K562 (cell line): Measurements from ENCODE around the gene ITGA11.

ENCODE experiments used
- CHCHD3 ChIP-seq: fragments of 250-450 bp; sonication (Bioruptor Pico); IDR thresholded peaks from 2 replicates; pipeline ENCODE4 v2.1.2; 2022; ENCODE audit warnings: mild to moderate bottlenecking
- FOXJ3 ChIP-seq: sonication (generic); formaldehyde crosslinking; IDR thresholded peaks from 2 replicates; pipeline ENCODE4 v1.4.0; 2020; ENCODE audit warnings: mild to moderate bottlenecking, missing genetic modification reagents
- POLR2A ChIP-seq: fragments of 450-650 bp; conservative IDR thresholded peaks from 2 replicates; pipeline ENCODE4 v1.6.1; 2016
- SPI1 ChIP-seq: IDR thresholded peaks from 2 replicates; pipeline ENCODE4 v1.6.1; 2011; ENCODE audit warnings: low read depth, low read length, control low read depth, borderline replicate concordance
- ZNF3 ChIP-seq: fragments of 250-450 bp; sonication (Bioruptor Pico); IDR thresholded peaks from 2 replicates; pipeline ENCODE4 v1.5.0; 2021; ENCODE audit warnings: mild to moderate bottlenecking, moderate library complexity
- TF ChIP-seq, protein P1 (sequence below), 3 experiments: IDR thresholded peaks in 2 of 3; conservative IDR thresholded peaks in 1 of 3; 2 replicates each; pipeline ENCODE4 v1.5.1; 2011 to 2012; ENCODE audit warnings: low read length in 3 of 3, mild to moderate bottlenecking in 3 of 3, control low read depth in 2 of 3, improper control_type of control experiment in 1 of 3, inconsistent platforms in 1 of 3, low read depth in 1 of 3, mixed read lengths in 1 of 3, moderate library complexity in 1 of 3; ENCODE audit not compliant: insufficient read depth in 2 of 3
- TF ChIP-seq, protein P2 (sequence below): IDR thresholded peaks from 2 replicates; pipeline ENCODE4 v1.6.1; 2016; ENCODE audit warnings: missing genetic modification characterization, missing compliant biosample characterization
- TF ChIP-seq, protein P3 (sequence below): IDR thresholded peaks from 3 replicates; pipeline ENCODE4 v1.6.1; 2011; ENCODE audit warnings: borderline replicate concordance, mild to moderate bottlenecking; ENCODE audit not compliant: insufficient read length, insufficient read depth

DNA sequence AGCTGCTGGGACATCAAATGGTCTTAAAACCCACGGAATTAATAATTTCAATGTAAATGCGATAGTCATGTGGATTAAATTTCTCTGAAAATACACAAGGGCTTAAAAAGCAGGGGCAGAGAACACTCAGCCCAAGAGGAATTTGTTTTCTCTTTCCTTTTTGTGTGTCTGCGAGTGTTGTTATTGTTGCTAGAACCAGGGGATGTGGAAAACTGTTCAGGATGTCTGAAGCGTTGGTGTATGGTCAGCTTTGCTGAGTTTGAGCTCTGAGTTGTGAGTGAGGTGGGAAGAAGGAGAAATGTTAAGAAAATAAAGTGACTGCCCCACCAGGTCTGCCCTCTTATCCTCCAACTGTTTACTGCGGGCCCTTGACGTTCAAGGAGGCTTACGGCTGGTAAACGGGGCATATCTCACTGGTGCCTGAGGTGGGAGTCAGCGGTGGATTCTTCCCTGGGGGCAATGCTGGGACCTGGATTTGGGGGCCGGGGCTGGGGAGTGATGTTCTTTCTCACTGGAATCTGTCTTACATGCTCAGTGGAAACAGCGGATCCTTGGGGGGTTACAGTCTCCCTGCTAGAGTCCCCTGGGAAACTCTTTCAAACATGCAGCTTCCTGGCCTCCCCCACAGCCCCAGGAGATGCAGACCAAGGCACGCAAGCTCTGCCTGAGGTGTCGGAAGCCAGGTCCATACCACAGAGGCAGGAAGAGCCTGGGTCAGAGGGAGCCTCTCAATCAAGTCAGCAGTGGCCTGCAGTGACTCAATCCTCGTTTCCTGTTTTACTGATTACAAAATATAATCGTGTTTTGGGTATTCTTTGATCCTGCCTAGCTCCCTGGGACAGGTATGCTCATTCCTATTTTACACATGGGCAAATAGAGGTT is 41.8 kb downstream of the ITGA11 start:
- TF ChIP-seq, protein P1, sequence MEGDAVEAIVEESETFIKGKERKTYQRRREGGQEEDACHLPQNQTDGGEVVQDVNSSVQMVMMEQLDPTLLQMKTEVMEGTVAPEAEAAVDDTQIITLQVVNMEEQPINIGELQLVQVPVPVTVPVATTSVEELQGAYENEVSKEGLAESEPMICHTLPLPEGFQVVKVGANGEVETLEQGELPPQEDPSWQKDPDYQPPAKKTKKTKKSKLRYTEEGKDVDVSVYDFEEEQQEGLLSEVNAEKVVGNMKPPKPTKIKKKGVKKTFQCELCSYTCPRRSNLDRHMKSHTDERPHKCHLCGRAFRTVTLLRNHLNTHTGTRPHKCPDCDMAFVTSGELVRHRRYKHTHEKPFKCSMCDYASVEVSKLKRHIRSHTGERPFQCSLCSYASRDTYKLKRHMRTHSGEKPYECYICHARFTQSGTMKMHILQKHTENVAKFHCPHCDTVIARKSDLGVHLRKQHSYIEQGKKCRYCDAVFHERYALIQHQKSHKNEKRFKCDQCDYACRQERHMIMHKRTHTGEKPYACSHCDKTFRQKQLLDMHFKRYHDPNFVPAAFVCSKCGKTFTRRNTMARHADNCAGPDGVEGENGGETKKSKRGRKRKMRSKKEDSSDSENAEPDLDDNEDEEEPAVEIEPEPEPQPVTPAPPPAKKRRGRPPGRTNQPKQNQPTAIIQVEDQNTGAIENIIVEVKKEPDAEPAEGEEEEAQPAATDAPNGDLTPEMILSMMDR (IDR thresholded peaks at IDR 0.05 in 2 of 3, conservative IDR thresholded peaks at IDR 0.05 in 1 of 3; ENCODE audit: insufficient read depth in 2 of 3, low read depth in 1 of 3, low read length in 3 of 3): no peak
- no peak for TF ChIP-seq ZNF3 (CRISPR knock-in tag)
- no peak for TF ChIP-seq POLR2A
- TF ChIP-seq CHCHD3 (CRISPR knock-in tag): no peak
- TF ChIP-seq SPI1: no peak
- no peak for TF ChIP-seq FOXJ3 (CRISPR knock-in tag)
- TF ChIP-seq, protein P2, sequence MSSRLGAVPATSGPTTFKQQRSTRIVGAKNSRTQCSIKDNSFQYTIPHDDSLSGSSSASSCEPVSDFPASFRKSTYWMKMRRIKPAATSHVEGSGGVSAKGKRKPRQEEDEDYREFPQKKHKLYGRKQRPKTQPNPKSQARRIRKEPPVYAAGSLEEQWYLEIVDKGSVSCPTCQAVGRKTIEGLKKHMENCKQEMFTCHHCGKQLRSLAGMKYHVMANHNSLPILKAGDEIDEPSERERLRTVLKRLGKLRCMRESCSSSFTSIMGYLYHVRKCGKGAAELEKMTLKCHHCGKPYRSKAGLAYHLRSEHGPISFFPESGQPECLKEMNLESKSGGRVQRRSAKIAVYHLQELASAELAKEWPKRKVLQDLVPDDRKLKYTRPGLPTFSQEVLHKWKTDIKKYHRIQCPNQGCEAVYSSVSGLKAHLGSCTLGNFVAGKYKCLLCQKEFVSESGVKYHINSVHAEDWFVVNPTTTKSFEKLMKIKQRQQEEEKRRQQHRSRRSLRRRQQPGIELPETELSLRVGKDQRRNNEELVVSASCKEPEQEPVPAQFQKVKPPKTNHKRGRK: no peak
- TF ChIP-seq, protein P3, sequence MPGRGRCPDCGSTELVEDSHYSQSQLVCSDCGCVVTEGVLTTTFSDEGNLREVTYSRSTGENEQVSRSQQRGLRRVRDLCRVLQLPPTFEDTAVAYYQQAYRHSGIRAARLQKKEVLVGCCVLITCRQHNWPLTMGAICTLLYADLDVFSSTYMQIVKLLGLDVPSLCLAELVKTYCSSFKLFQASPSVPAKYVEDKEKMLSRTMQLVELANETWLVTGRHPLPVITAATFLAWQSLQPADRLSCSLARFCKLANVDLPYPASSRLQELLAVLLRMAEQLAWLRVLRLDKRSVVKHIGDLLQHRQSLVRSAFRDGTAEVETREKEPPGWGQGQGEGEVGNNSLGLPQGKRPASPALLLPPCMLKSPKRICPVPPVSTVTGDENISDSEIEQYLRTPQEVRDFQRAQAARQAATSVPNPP: no peak
